ENCODE measurements around the gene NUSAP1.
"Not testable (repeated sequence)": the region's sequence is repeated elsewhere in the genome, so short reads cannot be mapped to it uniquely, and the experiment has no call there.

NUSAP1 gene, protein sequence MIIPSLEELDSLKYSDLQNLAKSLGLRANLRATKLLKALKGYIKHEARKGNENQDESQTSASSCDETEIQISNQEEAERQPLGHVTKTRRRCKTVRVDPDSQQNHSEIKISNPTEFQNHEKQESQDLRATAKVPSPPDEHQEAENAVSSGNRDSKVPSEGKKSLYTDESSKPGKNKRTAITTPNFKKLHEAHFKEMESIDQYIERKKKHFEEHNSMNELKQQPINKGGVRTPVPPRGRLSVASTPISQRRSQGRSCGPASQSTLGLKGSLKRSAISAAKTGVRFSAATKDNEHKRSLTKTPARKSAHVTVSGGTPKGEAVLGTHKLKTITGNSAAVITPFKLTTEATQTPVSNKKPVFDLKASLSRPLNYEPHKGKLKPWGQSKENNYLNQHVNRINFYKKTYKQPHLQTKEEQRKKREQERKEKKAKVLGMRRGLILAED

DNA sequence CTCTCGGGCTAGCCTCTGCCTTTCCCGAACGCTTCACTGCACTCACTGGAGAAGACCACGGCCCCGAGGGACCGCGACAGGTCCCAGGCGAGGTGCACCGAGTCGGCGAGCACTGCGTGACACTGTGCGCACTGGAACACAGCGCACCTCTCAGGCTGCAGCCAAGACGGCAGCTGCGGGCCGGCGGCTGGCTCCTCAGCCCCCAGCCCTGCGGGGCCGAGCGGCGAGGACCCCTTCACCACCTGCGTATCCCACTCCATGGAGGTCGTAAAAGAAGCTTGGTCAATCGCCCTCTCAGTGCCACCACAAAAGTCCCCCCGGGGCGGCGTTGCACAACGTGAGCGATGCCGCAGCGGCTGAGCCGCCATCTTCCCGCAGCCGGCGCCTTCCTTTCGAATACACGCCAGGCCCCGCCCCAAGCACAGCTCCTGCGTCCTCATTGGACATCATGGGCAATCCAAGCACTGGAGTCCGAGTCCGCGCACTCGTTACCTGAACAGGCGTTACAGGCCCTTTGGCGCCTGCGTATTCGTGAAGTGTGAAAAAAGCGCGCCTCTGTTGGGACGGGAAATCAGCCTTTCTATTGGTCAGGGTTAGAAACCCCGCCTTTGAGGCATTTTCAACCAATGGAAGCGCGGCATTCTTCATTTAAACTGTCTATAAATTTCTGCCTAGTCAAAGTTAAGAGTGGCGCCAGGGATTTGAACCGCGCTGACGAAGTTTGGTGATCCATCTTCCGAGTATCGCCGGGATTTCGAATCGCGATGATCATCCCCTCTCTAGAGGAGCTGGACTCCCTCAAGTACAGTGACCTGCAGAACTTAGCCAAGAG, at the start of gene NUSAP1, which contains the start of gene OIP5:
NUSAP1 (plus strand) TSS at position 688 of the 832 bp plus-strand sequence; CDS start at position 765, 77 bp downstream.
OIP5 (minus strand) TSS at position 398 of the 832 bp plus-strand sequence; CDS start at position 368, 30 bp downstream.
- peak; percentile 85 for FAIRE-seq

DNA sequence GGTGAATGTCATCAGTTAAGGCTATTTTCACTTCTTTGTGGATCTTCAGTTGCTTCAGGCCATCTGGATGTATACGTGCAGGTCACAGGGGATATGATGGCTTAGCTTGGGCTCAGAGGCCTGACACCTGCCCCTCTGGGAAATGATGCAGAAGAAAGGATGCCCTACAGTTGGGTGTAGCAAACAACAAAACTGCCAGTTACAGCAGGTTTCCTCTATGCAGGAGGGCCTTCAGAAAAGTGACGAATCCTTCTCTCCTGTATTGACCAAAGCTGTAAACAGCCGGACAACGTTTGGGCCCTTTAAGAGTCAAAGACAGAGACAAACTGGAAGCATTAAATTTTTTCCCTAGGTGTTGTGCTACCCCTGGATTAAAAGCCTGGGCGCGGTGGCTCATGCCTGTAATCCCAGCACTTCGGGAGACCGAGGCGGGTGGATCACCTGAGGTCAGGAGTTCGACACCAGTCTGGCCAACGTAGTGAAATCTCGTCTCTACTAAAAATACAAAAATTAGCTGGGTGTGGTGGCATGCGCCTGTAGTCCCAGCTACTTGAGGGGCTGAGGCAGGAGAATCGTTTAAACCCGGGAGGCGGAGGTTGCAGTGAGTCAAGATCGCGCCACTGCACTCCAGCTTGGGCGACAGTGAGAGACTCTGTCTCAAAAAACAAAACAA, 49.6 kb upstream of the NUSAP1 start:
- FAIRE-seq; DNase-seq (ENCODE audit: low spot score): not testable (repeated sequence)

More for the DNA sequence above, at the start of gene NUSAP1, which contains the start of gene OIP5:
- peak; percentile 99 for DNase-seq (ENCODE audit: low spot score)

DNA sequence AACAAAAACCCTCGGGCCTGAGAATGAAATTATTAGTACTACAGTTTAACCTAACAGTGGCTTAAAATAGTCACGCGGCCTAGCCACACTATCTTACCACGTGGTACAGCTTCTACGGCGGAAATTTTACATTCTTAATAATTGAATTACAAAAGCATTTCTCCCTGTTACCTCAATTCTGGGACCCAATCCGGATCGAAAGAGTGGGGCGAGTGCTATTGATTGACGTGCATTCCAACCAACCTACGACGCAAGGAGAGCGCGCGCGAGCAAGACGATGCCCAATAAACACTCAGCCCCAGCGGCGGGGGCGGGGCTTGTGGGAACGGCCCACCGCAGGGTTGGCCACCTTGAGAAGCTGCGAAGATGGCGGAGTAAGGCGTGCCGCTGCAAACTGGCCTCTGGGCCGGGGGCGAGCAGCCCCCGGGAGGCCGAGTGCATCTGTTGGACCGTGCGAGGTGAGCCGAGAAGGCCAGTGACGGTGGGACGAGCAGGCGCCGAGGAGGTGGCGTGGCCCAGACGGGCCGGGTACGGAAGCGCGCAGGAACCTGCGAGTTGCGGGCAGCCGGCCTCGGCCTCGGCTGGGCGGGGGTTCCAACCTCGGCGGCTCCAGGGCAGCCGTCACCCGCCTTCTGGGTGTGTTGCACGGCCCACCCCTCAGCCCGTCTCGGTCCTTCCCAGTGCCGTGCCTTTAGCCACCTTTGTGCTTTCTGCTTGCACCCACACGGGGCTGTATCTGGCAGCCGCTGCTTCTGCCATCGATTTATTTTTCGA, 48.8 kb upstream of the NUSAP1 start:
- FAIRE-seq, result peak; percentile 62
- DNase-seq (ENCODE audit: low spot score), result peak; percentile 99

DNA sequence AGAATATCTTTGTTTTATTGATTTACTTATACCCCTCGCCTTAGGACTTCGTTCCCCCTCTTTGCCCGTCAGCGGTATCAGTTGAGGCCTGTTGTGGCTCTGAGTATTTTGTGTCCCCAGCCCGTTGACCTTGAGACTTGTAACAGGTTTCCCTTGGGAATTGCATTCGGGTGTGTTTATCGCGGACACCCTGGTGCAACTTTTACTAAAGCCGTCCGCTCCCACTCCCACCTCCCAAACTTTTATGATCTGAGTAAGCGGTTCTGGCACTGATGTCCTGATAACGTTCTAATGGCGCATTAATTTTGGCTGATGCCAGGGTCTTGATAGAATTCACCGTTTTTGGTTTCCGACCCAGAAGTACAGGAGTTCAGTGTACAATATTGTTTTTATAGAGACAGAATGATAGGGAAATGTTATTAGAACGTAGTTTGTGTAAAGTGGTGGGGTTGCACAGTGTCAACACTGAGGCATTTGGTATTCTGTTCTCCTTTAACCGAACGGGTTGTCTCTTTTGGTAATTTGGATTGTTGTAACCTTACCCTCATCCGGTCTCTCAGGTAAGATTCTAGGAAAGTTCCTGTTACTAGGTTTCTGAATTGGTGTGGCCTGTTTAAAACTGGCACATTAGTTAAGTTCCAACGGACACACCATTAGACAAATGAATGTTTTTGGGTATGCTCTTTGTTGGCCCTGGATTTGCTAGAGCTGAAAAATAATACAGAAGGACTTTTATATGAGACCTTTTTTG, 48.1 kb upstream of the NUSAP1 start:
- DNase-seq (ENCODE audit: low spot score) (peak; percentile 25), FAIRE-seq (no peak)

DNA sequence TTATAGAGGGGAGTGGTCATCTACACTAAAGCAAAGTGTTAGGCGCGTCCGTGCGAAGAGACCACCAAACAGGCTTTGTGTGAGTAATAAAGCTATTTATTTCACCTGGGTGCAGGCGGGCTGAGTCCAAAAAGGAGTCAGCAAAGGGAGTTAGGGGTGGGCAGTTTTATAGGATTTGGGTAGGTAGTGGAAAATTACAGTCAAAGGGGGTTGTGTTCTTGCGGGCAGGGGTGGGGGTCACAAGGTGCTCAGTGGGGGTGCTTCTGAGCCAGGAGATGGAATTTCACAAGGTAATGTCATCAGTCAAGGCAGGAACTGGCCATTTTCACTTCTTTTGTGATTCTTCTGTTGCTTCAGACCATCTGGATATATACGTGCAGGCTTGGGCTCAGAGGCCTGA, 47.4 kb upstream of the NUSAP1 start:
- FAIRE-seq (no peak), DNase-seq (ENCODE audit: low spot score) (no peak)

DNA sequence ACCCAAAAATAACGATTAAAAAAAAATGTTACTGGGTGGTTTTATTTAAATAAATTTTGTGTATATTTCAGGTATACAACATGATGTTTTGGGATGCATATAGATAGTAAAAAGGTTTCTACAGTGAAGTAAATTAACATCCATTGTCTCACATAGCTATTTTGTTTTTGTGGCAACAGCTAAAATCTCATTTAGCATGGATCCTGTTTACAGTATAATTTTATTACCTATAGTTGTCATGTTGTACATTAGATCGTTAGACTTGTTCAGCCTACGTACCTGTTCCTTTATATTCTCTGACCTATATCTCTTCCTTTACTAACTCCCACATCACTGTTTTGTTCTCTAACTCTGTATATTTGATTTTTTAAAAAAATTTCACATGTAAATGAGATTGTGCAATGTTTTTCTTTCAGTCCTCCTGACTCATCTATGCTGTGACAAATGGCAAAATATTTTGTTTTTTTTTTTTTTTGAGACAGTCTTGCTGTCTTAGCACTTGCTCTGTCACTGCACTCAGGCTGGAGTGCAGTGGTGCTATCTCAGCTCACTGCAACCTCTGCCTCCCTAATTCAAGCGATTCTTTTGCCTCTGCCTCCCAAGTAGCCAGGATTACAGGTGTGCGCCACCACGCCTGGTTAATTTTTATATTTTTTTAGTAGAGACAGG, 45.9 kb upstream of the NUSAP1 start:
- DNase-seq (ENCODE audit: low spot score), result no peak
- no peak for FAIRE-seq

DNA sequence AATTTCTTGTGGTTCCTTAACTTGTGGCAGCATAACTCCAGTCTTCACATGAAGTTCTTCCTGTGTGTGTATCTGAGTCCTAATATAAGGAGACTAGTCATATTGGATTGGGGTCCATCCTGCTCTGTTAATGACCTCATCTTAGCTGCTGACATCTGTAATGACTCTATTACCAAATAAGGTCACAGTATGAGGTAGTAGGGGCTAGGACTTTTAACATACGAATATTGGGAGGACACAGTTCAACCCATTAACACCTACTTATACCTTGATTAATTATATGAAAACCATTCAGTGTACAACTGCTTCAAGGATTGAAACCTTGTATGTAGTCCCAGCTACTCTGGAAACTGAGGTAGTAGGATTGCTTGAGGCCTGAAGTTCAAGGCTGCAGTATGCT, 44.2 kb upstream of the NUSAP1 start:
- FAIRE-seq (no peak), DNase-seq (ENCODE audit: low spot score) (no peak)

DNA sequence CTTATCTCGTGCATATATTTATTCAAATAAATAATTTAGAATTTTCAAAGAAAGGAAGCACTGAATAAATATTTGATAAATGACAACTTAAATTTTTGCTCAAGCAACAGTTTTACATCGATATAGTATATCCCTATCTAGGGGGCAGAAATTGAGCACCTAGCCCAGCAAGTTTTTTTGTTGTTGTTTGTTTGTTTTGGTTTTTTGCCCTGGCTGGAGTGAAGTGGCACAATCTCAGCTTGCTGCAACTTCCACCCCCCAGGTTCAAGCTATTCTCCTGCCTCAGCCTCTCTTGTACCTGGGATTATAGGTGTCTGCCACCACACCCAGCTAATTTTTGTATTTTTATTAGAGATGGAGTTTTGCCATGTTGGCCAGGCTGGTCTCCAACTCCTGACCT, 42.7 kb upstream of the NUSAP1 start:
- DNase-seq (ENCODE audit: low spot score), result no peak
- no peak for FAIRE-seq

DNA sequence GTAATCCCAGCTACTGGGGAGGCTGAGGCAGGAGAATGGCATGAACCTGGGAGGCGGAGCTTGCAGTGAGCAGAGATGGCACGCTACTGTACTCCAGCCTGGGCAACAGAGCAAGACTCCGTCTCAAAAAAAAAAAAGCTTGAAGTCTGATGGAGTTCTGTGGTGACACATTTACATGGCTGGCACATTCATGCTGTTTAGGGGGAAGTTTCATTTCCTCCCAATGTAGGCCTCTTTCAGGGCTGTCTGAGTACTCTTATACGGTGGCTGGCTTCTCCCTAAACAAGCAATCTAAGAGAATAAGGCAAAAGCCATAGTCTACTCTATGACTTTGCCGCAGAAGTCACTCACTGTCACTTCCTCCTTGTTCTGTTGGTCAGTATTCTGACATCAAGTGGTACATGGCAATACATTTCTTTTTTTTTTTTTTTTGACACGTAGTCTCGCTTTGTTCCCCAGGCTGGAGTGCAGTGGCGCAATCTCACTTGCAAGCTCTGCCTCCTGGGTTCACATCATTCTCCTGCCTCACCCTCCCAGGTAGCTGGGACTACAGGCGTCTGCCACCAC, 41.5 kb upstream of the NUSAP1 start:
- no peak for DNase-seq (ENCODE audit: low spot score)
- FAIRE-seq, result no peak

DNA sequence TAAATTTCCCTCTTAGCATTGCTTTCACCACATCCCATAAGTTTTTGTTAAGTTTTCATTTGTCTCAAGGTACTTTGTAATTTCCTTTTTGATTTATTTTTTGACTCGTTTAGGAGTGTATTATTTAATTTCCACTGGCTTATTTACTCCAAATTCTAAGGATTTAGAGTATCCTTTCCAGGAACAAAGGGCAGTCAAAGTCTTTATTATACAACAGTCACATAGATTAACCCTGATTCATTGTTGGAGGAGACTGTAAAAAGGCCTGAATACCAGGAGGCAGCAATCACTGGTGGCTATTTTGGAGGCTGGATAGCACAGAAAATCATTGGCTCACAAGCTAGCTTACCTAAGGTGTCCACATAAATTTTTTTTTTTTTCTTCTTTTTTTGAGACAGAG, 40.2 kb upstream of the NUSAP1 start:
- FAIRE-seq, result no peak

DNA sequence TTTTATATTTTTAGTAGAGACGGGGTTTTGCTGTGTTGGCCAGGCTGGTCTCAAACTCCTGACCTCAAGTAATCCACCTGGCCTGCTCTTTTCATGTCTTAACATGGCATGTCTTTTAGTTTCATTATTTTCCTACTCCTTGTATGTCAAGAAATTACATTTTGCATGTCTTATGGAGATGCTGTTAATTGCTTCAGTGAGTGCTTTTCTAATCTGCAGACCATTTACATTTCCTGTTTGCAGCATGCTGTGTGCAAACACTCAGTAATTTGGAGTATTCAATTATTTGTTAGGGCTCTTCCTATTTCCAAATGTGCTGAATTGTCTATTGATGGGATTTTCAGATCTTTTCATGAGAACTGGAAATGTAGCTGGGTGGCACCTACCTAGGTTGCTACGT, 31.5 kb upstream of the NUSAP1 start:
- FAIRE-seq; DNase-seq (ENCODE audit: low spot score): not testable (repeated sequence)

More for the DNA sequence above, 40.2 kb upstream of the NUSAP1 start:
- DNase-seq (ENCODE audit: low spot score), result no peak

DNA sequence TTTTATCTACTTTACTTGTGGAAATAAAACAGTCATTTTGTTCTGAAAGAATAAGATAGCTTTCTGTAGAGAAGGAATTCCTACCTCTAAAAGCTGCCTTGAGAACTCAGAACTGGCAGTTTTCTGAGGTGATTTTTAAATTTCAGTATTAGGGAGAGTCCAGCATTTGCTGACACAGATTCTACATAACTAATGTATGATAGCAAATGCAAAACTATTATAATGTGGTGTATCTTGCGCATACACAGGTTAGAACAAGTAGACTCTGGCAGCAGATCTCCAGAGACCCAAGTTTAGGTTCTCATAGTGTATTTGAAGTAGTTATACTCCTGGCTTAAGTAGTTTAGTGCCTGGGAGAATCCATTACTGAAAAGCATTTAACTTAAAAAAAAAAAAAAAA, 31.1 kb upstream of the NUSAP1 start:
- FAIRE-seq (no peak), DNase-seq (ENCODE audit: low spot score) (no peak)

DNA sequence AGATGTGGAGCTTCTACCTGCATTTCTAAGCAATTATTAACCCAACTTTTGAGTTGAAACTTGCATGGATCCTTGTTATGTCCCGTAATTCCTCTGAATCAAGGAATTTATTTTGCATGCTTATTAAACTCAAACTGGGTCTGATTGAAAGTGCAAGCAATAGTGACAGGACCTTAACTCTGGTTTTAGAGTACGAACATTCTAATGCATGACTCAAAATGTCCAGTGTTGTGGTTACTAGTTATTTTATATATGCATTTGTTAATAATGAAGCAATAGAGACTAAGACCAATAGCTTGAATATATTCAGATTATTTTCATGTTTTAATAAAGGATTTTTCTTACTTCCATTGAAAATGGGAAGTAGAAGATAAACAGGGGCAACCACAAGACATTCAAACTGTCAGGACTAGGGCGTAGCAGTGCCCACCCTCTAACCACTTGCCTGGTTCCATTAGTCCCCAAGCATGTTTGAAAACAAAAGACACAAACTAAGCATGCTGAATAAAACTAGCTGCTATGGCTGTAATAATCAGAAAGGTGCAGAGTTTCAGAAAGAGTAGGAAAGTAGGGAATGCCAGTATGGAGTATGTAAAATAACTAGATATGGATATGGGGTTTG, 28.4 kb upstream of the NUSAP1 start:
- FAIRE-seq (no peak), DNase-seq (ENCODE audit: low spot score) (no peak)

DNA sequence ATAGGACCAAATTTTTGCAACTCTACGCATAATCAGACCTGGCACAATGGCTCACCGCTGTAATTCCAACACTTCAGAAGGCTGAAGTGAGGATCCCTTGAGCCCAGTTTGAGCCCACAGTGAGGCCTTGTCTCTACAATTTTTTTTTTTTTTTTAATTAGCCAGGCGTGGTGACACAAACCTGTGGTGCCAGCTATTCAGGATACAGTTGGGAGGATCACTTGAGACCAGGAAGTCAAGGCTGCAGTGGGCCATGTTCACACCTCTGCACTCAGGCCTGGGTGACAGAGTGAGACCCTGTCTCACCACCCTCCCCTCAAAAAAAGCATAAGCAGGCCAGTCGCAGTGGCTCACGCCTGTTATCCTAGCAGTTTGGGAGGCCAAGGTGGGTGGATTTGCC, 25.0 kb upstream of the NUSAP1 start:
- FAIRE-seq (no peak), DNase-seq (ENCODE audit: low spot score) (no peak)

DNA sequence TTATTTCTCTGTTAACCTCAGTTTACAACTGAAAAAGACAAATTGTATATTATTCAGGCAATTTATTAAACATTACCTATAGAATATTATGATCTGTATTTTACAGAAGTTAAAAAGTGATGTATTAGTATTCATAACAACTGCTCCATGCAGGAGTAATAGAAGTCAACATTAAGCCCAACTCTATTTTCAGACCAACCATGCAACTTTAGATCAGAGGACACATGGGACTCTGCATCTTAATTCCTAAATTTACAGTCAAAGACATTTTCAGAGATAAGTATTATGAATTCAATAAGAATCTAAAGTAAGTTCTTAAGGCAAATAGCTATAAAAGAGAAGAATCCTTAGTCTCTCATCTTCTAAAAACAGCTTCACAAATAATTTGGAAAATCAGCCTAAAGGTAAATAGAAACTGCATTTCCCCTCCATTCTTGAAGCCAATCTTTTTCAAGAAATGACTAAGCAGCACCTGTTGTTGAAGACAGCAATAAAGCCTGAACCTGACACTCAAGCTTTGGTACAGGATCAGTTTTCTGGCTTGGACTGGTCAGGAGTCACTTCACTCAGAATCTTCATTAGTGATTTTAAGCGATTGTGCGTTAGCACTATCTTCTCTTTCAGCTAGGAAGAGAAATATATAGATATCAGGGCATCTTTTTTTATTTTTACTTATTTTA, 23.3 kb upstream of the NUSAP1 start:
- no peak for FAIRE-seq
- DNase-seq (ENCODE audit: low spot score), result no peak

DNA sequence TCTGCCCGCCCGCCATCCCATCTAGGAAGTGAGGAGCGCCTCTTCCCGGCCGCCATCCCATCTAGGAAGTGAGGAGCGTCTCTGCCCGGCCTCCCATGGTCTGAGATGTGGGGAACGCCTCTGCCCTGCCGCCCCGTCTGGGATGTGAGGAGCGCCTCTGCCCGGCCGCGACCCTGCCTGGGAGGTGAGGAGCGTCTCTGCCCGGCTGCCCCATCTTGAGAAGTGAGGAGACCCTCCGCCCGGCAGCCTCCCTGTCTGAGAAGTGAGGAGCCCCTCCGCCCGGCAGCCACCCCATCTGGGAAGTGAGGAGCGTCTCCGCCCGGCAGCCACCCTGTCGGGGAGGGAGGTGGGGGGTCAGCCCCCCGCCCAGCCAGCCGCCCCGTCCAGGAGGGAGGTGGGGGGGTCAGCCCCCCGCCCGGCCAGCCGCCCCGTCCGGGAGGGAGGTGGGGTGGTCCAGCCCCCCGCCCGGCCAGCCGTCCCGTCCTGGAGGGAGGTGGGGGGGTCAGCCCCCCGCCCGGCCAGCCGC, 11.8 kb upstream of the NUSAP1 start:
- FAIRE-seq; DNase-seq (ENCODE audit: low spot score): not testable (repeated sequence)

DNA sequence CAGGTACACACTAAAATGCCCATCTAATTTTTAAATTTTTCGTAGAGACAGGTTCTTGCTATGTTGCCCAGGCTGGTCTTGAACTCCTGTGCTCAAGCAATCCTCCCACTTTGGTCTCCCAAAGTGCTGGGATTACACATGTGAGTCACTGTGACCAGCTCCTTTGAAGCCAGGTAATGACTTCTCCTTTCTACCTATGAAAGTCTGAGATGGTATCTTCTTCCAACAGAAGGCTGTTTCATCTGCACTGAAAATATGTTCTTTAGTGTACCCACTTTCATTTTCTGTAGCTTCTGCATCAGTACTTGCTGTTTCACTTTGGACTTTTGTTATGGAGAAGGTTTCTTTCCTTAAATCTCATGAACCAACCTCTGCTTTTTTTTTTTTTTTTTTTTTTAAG, 9.1 kb upstream of the NUSAP1 start:
- DNase-seq (ENCODE audit: low spot score) (no peak), FAIRE-seq (no peak)

DNA sequence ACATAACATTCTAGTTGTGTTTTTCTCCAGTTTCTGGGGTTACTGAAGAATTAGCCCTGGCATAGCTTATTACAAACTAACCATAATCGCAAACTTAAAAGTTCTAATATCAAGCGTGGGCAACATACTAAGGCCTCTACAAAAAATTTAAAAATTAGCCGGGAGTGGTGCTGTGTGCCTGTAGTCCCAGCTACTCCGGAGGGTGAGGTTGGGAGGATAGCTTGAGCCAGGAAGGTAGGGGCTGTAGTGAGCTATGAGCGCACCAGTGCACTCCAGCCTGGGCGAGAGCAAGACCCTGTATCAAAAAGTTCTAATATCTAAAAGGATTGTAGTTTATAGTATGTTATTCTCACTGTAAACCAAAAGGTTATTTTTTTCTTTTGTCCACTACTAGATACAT, 1.4 kb upstream of the NUSAP1 start:
- no peak for FAIRE-seq
- no peak for DNase-seq (ENCODE audit: low spot score)
